Mesendoderm (in vitro differentiated cells): ENCODE results near the gene FAIM2.
"Not testable (repeated sequence)": the region's sequence is repeated elsewhere in the genome, so short reads cannot be mapped to it uniquely, and the experiment has no call there.

Experiments used
- DNase-seq: peaks from one replicate; pipeline ENCODE4 v3.0.0; 2013
- H2AK5ac ChIP-seq: 2 replicates; pipeline ENCODE4 v1.6.1; 2013; ENCODE audit warnings: low read length, inconsistent platforms
- H2BK120ac ChIP-seq: 2 replicates; pipeline ENCODE4 v1.6.1; 2013; ENCODE audit warnings: low read depth, mild to moderate bottlenecking, low read length, moderate library complexity, mixed read lengths
- H2BK15ac ChIP-seq: replicated peaks from 2 replicates; pipeline ENCODE4 v1.6.1; 2013; ENCODE audit warnings: low read depth, mild to moderate bottlenecking, moderate library complexity
- H2BK5ac ChIP-seq: 2 replicates; pipeline ENCODE4 v1.6.1; 2013; ENCODE audit warnings: low read length, inconsistent platforms
- H3K18ac ChIP-seq: 2 replicates; pipeline ENCODE4 v1.6.1; 2013; ENCODE audit warnings: mild to moderate bottlenecking, low read length, mixed read lengths
- H3K23ac ChIP-seq: one replicate; pipeline ENCODE4 v1.6.1; 2013; ENCODE audit warnings: low read length
- H3K27ac ChIP-seq: 2 replicates; pipeline ENCODE4 v1.5.1; 2013; ENCODE audit warnings: low read depth, mild to moderate bottlenecking, inconsistent platforms, low read length, moderate library complexity
- H3K27me3 ChIP-seq: 2 replicates; pipeline ENCODE4 v1.6.1; 2013; ENCODE audit warnings: low read length, control low read depth, mild to moderate bottlenecking, inconsistent platforms; ENCODE audit not compliant: insufficient read depth, poor library complexity
- H3K36me3 ChIP-seq: 2 replicates; pipeline ENCODE4 v1.6.1; 2013; ENCODE audit warnings: low read length, inconsistent platforms; ENCODE audit not compliant: control insufficient read depth, insufficient read depth
- H3K4ac ChIP-seq: one replicate; pipeline ENCODE4 v1.6.1; 2013; ENCODE audit warnings: low read depth, mild to moderate bottlenecking, low read length, moderate library complexity
- H3K4me1 ChIP-seq: 2 replicates; pipeline ENCODE4 v1.6.1; 2013; ENCODE audit warnings: low read depth, low read length, inconsistent platforms; ENCODE audit not compliant: control insufficient read depth
- H3K4me2 ChIP-seq: 2 replicates; pipeline ENCODE4 v1.6.1; 2013; ENCODE audit warnings: low read length
- H3K4me3 ChIP-seq: 2 replicates; pipeline ENCODE4 v1.5.1; 2013; ENCODE audit warnings: mild to moderate bottlenecking, low read length
- H3K56ac ChIP-seq: one replicate; pipeline ENCODE4 v1.6.1; 2013; ENCODE audit warnings: low read length
- H3K79me1 ChIP-seq: 2 replicates; pipeline ENCODE4 v1.6.1; 2013; ENCODE audit warnings: low read length, inconsistent platforms
- H3K79me2 ChIP-seq: 2 replicates; pipeline ENCODE4 v1.6.1; 2013; ENCODE audit warnings: mild to moderate bottlenecking, low read length; ENCODE audit not compliant: control insufficient read depth, insufficient read depth
- H3K9ac ChIP-seq: 2 replicates; pipeline ENCODE4 v1.6.1; 2013; ENCODE audit warnings: low read length, inconsistent platforms
- H4K5ac ChIP-seq: one replicate; pipeline ENCODE4 v1.6.1; 2013; ENCODE audit warnings: low read length
- H4K8ac ChIP-seq: one replicate; pipeline ENCODE4 v1.6.1; 2013; ENCODE audit warnings: low read depth, mild to moderate bottlenecking, control low read depth, low read length, moderate library complexity
- WGBS: extraction: QIAGEN DNeasy Blood & Tissue Kit; methylation state at CpG from one replicate; pipeline ENCODE4 v1.1.7; 2013; ENCODE audit warnings: low lambda C conversion rate, missing lambda C conversion rate; ENCODE audit not compliant: insufficient coverage; ENCODE audit errors: extremely low coverage; 5-methylcytosine and 5-hydroxymethylcytosine counted together

The FAIM2 gene

DNA sequence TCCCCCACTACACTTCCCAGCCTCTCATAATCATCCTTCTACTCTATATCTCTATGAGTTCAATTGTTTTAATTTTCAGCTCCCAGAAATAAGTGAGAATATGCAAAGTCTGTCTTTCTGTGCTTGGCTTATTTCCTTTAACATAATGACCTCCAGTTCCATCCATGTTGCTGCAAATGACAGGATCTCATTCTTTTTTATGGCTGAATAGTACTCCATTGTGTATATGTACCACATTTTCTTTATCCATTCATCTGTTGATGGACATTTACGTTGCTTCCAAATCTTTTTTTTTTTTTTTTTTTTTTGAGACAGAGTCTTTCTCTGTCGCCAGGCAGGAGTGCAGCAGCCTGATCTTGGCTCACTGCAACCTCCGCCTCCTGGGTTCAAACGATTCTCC, 47.8 kb downstream of the FAIM2 start:
- not testable (repeated sequence) for H2BK5ac ChIP-seq, H3K18ac ChIP-seq, H3K9ac ChIP-seq, H2AK5ac ChIP-seq, H3K4me3 ChIP-seq, H3K36me3 ChIP-seq, H4K5ac ChIP-seq, H3K27ac ChIP-seq, H3K4ac ChIP-seq, H3K27me3 ChIP-seq, H3K79me2 ChIP-seq, H3K23ac ChIP-seq, H2BK15ac ChIP-seq, H3K56ac ChIP-seq, H2BK120ac ChIP-seq, H4K8ac ChIP-seq, DNase-seq, H3K4me2 ChIP-seq, H3K79me1 ChIP-seq, H3K4me1 ChIP-seq
- WGBS = no CpG with 5 or more reads among the region's 4 CpGs

DNA sequence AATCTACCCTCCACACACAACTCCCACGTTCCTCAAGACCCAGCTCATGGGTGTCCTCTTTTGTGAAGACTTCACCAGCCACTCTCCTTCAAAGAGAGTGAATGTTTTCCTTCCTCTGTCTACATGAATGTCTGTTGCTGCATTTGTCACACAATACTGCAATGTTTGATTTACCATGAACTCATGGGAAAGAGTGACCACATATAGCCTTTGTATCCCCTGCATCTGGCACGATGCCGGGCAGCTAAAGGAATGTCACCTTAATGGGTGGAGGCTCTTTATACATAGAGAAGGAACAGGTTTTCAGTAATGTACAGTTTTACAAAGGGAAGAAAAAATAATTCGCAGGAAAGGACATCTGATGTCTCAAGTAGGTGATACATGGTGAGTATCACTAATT, 48.7 kb downstream of the FAIM2 start:
- H2BK5ac ChIP-seq = no peak overlapping the region
- H3K79me1 ChIP-seq = no peaks in the 10 kb centered on the region
- H3K79me2 ChIP-seq = no peaks in the 10 kb centered on the region
- H3K56ac ChIP-seq = no peak overlapping the region
- H3K36me3 ChIP-seq = no peaks in the 10 kb centered on the region
- no peak for DNase-seq
- H3K9ac ChIP-seq = no peak overlapping the region
- H2AK5ac ChIP-seq = no peak overlapping the region
- H3K18ac ChIP-seq = no peak overlapping the region
- H3K23ac ChIP-seq = no peak overlapping the region
- H3K4ac ChIP-seq = no peak overlapping the region
- no peak overlapping the region for H3K4me2 ChIP-seq
- H3K27ac ChIP-seq = no peak overlapping the region
- H2BK15ac ChIP-seq = no peak overlapping the region
- H4K8ac ChIP-seq = no peak overlapping the region
- H4K5ac ChIP-seq = no peak overlapping the region
- no peak overlapping the region for H3K4me3 ChIP-seq
- H3K4me1 ChIP-seq = no peaks in the 10 kb centered on the region
- no peaks in the 10 kb centered on the region for H3K27me3 ChIP-seq
- WGBS = no CpG with 5 or more reads among the region's 4 CpGs
- no peak overlapping the region for H2BK120ac ChIP-seq

DNA sequence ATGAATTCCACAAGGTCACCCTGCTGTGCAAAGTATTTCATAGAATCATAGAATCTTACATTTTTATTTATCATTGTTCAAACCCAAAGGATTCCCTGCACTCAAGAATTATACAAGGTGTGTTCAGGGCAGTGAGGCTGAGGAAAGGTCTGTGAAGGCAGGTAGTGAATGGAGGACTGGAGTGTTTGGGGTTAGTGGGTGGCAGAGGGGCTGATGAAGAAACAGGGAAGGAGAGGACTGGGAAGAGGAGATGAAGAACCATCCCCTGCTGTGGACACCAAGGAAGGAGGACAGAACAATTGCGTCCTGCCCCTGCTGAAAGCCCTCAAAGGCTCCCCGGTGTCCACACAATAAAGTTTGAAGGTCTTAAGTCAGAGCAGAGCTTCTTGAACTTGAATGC, 50.0 kb downstream of the FAIM2 start:
- Histone ChIP-seq H3K27ac (no peak overlapping the region), H4K8ac (no peak overlapping the region), H3K79me2 (no peaks in the 10 kb centered on the region), H3K18ac (no peak overlapping the region), H3K23ac (no peak overlapping the region), H3K56ac (no peak overlapping the region), H2AK5ac (no peak overlapping the region), H3K4me3 (no peak overlapping the region), H4K5ac (no peak overlapping the region), H3K79me1 (no peaks in the 10 kb centered on the region), H3K4me2 (no peak overlapping the region), H3K27me3 (no peaks in the 10 kb centered on the region), H3K36me3 (no peaks in the 10 kb centered on the region), H3K4ac (no peak overlapping the region), H3K4me1 (no peaks in the 10 kb centered on the region), H3K9ac (no peak overlapping the region), H2BK120ac (no peak overlapping the region), H2BK15ac (no peak overlapping the region), H2BK5ac (no peak overlapping the region)
- no CpG with 5 or more reads among the region's 2 CpGs for WGBS
- no peak for DNase-seq

GRCh38 chr12:49847161-49847560, 56.5 kb downstream of the FAIM2 start:
- H3K27ac ChIP-seq = no peak overlapping the region
- H2BK120ac ChIP-seq = no peak overlapping the region
- no peak overlapping the region for H3K9ac ChIP-seq
- no peak overlapping the region for H3K4ac ChIP-seq
- H3K56ac ChIP-seq = no peak overlapping the region
- no peak overlapping the region for H2BK15ac ChIP-seq
- no peak overlapping the region for H3K18ac ChIP-seq
- no peak overlapping the region for H2AK5ac ChIP-seq
- no peaks in the 10 kb centered on the region for H3K79me2 ChIP-seq
- H2BK5ac ChIP-seq = no peak overlapping the region
- H3K79me1 ChIP-seq = no peaks in the 10 kb centered on the region
- no peak overlapping the region for H3K4me3 ChIP-seq
- no CpG with 5 or more reads among the region's 2 CpGs for WGBS
- DNase-seq = no peak
- no peak overlapping the region for H4K5ac ChIP-seq
- no peaks in the 10 kb centered on the region for H3K27me3 ChIP-seq
- H3K4me2 ChIP-seq = no peak overlapping the region
- no peak overlapping the region for H3K23ac ChIP-seq
- no peak overlapping the region for H4K8ac ChIP-seq
- H3K36me3 ChIP-seq = no peaks in the 10 kb centered on the region
- no peaks in the 10 kb centered on the region for H3K4me1 ChIP-seq

- no peak overlapping the region for H4K8ac ChIP-seq
- no peak overlapping the region for H2BK15ac ChIP-seq
- H3K4me2 ChIP-seq = no peak overlapping the region
- H3K23ac ChIP-seq = no peak overlapping the region
- H2BK120ac ChIP-seq = no peak overlapping the region
- H3K18ac ChIP-seq = no peak overlapping the region
- H3K79me1 ChIP-seq = peaks cover 2% of the 10 kb centered on the region
- H3K9ac ChIP-seq = no peak overlapping the region
- H2AK5ac ChIP-seq = no peak overlapping the region
- no peaks in the 10 kb centered on the region for H3K27me3 ChIP-seq
- WGBS = no CpG with 5 or more reads among the region's 2 CpGs
- H4K5ac ChIP-seq = no peak overlapping the region
- no peak overlapping the region for H3K56ac ChIP-seq
- H3K4me1 ChIP-seq = no peaks in the 10 kb centered on the region
- H3K79me2 ChIP-seq = no peaks in the 10 kb centered on the region
- H3K4ac ChIP-seq = no peak overlapping the region
- H3K27ac ChIP-seq = no peak overlapping the region
- no peak for DNase-seq
- H3K4me3 ChIP-seq = no peak overlapping the region
- H3K36me3 ChIP-seq = no peaks in the 10 kb centered on the region
- no peak overlapping the region for H2BK5ac ChIP-seq
These were observed 57.7 kb downstream of the FAIM2 start for GRCh38 chr12:49846032-49846431.

DNA sequence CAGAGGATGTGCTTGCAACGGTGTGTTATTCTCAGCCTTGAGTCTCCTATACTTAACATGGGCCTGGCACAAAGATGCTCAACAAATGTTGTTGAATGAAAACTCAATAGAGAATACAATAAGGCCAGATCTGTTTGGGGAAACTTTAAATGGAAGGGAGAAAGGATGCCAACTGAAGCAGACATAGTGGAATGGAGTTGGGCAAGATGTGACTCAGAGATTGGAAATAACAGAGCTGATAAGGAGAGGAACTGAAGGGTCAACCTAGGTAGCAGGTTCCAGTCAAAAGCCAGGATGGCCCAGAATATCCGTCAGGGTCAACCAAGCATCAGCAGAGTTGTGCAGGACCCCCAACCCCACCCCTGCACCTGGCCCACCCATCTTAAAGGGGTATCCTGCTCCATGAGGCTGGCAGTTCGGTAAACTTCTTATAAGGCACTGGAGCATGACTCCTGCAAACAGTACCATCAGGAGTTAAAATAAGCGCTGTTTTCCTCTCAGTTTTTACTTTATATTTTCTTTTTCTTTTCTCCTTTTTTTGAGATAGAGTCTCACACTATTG, 59.7 kb downstream of the FAIM2 start:
- peaks cover 2% of the 10 kb centered on the region for H3K79me1 ChIP-seq

More for the DNA sequence above, 59.7 kb downstream of the FAIM2 start:
- no peak overlapping the region for H2BK120ac ChIP-seq
- H2BK15ac ChIP-seq = no peak overlapping the region
- H3K27me3 ChIP-seq = no peaks in the 10 kb centered on the region
- no peaks in the 10 kb centered on the region for H3K36me3 ChIP-seq
- WGBS = no CpG with 5 or more reads among the region's 4 CpGs
- no peak overlapping the region for H3K56ac ChIP-seq
- H3K79me2 ChIP-seq = no peaks in the 10 kb centered on the region
- H3K4me1 ChIP-seq = no peaks in the 10 kb centered on the region
- no peak overlapping the region for H4K8ac ChIP-seq
- no peak for DNase-seq
- no peak overlapping the region for H3K4me3 ChIP-seq
- no peak overlapping the region for H3K23ac ChIP-seq
- no peak overlapping the region for H3K27ac ChIP-seq
- H3K18ac ChIP-seq = no peak overlapping the region
- H2BK5ac ChIP-seq = no peak overlapping the region
- H3K4ac ChIP-seq = no peak overlapping the region
- H3K4me2 ChIP-seq = no peak overlapping the region
- H4K5ac ChIP-seq = no peak overlapping the region
- no peak overlapping the region for H2AK5ac ChIP-seq
- H3K9ac ChIP-seq = no peak overlapping the region
